ENCODE results near the gene SH2B3. TPM values are rescaled to one million over a fixed set of nuclear protein-coding genes. Genes with fewer than 3 reads are reported as not detected.
A peak's percentile ranks its signal among the peaks of the same experiment; 100 is the strongest.

The SH2B3 gene
- total RNA-seq, 2 donors from 2014 or later = 42.6 to 47.4 TPM

DNA sequence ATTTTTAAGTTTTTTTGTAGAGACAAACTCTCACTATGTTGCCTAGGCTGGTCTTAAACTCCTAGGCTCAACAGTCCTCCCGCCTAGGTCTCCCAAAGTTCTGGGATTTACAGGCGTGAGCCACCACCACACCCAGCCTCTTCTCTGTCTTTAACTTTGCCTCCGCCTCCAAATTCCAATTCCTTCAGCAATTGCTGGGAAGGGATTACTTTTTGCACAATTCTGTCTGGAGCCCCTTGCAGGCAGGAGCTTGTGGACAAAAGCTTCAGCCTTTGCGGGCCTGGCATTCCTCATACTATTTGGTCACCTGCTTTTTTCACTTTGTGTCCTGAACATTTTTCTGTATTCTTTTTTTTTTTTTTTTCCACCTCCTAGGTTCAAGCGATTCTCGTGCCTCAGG is 26.0 kb downstream of the SH2B3 start:
- H3K4me3 ChIP-seq = no peak overlapping the region
- H3K36me3 ChIP-seq = no peaks in the 10 kb centered on the region
- H3K27me3 ChIP-seq = no peaks in the 10 kb centered on the region
- H3K9me3 ChIP-seq = no peaks in the 10 kb centered on the region
- H3K4me1 ChIP-seq = peaks cover 0 to 92% of the 10 kb centered on the region in 2 donors
- H3K27ac ChIP-seq = peak overlapping the region; percentile 60 to 86
- no peak for TF ChIP-seq CTCF (IDR thresholded peaks at IDR 0.05)
- DNase-seq (ENCODE audit: low spot score) = no peak

DNA sequence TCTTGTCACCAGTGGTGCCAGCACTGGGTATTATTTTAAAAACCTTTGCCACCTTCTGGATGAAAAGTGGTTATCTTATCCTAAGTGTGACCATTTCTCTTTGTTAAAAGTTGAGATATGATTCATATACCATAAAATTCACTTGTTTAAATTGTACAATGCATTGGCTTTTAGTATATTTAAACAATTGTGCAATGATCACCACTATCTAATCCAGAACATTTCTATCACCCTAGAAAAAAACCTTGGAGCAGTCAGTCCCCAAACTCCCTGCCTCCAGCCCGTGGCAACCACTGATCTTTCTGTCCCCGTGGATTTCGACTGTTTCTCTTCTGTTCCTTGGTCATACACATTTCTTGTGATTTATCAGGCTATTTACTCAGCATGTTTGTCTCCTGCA is 28.3 kb downstream of the SH2B3 start:
- Histone ChIP-seq H3K36me3 (no peaks in the 10 kb centered on the region), H3K4me1 (peaks cover 0 to 96% of the 10 kb centered on the region in 2 donors), H3K27ac (peak overlapping the region; percentile 83 to 86), H3K4me3 (no peak overlapping the region), H3K27me3 (no peaks in the 10 kb centered on the region), H3K9me3 (no peaks in the 10 kb centered on the region)
- DNase-seq (ENCODE audit: low spot score) = no peak
- no peak for TF ChIP-seq CTCF (IDR thresholded peaks at IDR 0.05)

- DNase-seq (ENCODE audit: low spot score) = peak; percentile 83
- H3K27me3 ChIP-seq = no peaks in the 10 kb centered on the region
- H3K36me3 ChIP-seq = no peaks in the 10 kb centered on the region
- peaks cover 0 to 95% of the 10 kb centered on the region in 2 donors for H3K4me1 ChIP-seq
- H3K4me3 ChIP-seq = peak overlapping the region in 1 of 2 donors; percentile 2
- peak overlapping the region; percentile 83 to 86 for H3K27ac ChIP-seq
- H3K9me3 ChIP-seq = no peaks in the 10 kb centered on the region
- no peak for TF ChIP-seq CTCF (IDR thresholded peaks at IDR 0.05)
Observed at GRCh38 chr12:111434680-111435338, 29.1 kb downstream of the SH2B3 start.

DNA sequence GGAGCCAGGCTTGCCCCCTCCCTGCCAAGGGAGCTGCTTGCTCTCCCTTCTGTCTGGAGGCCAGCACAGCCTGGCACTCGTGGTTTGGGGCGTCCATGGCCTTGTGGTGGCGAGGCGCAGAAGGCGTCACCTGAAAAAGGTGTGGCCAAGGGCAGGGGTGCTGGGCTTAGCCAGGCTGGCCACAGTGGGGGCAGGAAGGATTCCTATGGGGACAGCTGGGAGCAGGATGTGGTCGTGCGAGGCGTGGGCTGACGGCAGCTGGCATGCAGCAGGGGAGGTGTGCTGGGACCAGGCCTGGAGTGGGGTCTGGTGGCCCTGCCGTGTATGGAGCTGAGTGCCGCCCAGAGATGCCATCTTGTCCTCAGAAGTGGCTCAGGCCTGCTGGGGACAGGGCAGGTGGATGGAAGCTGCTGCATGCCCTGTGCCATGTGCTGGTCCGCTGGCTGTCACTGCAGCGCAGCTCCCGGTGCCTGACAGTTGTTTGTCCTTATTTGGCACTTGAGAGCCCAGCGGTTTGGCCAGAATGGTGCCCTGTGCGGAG is 30.0 kb downstream of the SH2B3 start:
- H3K27me3 ChIP-seq = no peaks in the 10 kb centered on the region

DNA sequence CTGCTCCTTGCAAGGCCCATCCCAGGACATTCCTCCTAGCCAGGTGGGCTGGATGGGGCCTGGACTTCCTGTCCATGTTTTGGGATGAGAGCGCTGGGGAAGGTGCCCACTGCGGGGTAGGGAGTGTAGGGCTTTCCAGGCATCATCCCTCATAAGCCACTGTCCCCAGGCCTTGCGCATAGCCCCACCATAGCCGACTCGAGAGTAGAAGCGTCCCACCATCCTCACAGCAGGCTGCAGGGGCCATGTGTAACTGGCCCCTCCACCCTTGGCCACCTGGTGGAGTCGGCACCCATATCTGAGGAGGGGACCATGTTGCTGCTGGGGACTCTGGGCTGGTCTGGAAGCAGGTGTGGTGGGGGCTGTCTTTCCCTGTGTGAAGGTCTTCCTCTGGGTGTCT is 30.5 kb downstream of the SH2B3 start:
- H3K9me3 ChIP-seq = no peaks in the 10 kb centered on the region
- no peak for DNase-seq (ENCODE audit: low spot score)
- no peaks in the 10 kb centered on the region for H3K36me3 ChIP-seq
- H3K27me3 ChIP-seq = no peaks in the 10 kb centered on the region
- TF ChIP-seq CTCF (IDR thresholded peaks at IDR 0.05) = no peak
- H3K4me1 ChIP-seq = peaks cover 0 to 95% of the 10 kb centered on the region in 2 donors
- peak overlapping the region; percentile 8 to 86 for H3K27ac ChIP-seq
- no peak overlapping the region for H3K4me3 ChIP-seq

More for the DNA sequence above, 30.0 kb downstream of the SH2B3 start:
- Histone ChIP-seq H3K36me3 (no peaks in the 10 kb centered on the region), H3K27ac (peak overlapping the region; percentile 83 to 86), H3K4me1 (peaks cover 0 to 95% of the 10 kb centered on the region in 2 donors), H3K9me3 (no peaks in the 10 kb centered on the region), H3K4me3 (no peak overlapping the region)
- no peak for DNase-seq (ENCODE audit: low spot score)
- no peak for TF ChIP-seq CTCF (IDR thresholded peaks at IDR 0.05)
